ENCODE data around the gene ENDOG.

ENDOG gene

GRCh38 chr9:128802482-128802881 is 15.8 kb upstream of the ENDOG start:
- DNase-seq, result no peak

- DNase-seq, result no peak
These were observed 12.6 kb upstream of the ENDOG start for GRCh38 chr9:128805661-128806060.

DNA sequence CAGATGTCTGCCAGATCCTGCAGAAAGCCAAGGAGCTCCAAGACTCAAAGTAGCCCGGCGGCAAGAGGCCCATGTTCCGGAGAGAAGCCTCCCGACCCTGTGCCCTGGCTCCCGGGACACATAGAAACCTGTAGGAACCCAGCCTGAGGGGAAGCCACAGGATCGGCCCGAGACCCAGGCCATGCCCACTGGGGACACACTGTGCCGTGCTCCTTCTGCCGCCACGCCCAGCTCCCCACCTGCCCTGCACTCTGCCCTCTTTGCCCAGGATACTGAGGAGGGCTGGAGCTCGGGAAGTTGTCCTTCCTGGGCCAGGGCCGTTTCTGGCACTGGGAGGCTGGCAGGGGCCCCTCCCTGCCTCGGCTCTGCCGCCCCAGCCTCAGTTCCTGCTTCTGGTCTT is 10.5 kb upstream of the ENDOG start:
- no peak for DNase-seq

- no peak for DNase-seq
These were observed 9.8 kb upstream of the ENDOG start for GRCh38 chr9:128808543-128808942.

DNA sequence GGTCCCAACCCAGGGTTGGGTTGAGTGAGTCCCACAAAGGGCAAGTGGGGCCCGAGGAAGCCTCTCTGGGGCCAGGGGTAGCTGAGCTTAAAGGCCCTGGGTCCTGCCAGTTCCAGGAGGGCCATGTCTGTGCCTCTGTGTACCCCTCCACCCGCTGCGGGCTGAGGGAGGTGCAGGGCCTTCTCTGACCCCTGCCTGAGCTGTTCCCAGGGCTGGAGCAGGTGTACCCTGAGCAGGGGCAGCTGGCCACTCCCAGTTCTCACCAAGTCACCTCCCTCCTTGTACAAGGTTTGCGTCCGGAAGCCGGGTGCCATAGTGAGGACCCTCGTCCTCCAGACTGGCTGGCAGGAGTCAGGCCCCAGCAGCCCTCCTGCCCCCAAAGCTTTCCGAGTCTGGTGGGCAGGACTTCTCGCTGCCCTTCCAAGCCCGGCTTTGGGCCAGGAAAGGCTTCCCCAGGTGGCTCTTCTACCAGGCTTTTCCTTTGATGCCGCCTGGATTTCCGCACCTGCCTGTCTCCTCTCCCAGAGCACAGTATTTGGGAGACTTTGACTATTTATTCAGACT is 9.2 kb upstream of the ENDOG start:
- DNase-seq, result no peak

DNA sequence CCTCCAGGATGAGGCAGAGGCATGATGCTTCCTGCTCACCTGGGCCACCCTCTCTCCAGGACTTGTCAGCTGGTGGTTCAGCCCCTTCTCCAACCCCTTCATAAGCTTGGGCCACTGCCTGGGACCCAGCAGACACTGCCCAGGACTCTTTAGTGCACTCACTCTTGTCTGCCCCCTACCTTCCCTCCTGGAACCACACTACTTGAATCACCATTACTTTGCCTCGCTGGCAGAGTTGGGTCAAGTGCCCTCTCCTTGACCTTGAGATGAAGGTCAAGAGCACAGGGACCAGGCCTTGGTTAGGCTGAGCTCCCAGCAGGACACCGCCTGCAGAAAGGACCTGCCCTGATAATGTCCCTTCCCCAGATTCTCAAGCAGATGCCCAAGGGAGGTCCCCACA is 8.5 kb upstream of the ENDOG start:
- no peak for DNase-seq

- DNase-seq, result no peak
These were observed 7.4 kb upstream of the ENDOG start for GRCh38 chr9:128810873-128811272.

DNA sequence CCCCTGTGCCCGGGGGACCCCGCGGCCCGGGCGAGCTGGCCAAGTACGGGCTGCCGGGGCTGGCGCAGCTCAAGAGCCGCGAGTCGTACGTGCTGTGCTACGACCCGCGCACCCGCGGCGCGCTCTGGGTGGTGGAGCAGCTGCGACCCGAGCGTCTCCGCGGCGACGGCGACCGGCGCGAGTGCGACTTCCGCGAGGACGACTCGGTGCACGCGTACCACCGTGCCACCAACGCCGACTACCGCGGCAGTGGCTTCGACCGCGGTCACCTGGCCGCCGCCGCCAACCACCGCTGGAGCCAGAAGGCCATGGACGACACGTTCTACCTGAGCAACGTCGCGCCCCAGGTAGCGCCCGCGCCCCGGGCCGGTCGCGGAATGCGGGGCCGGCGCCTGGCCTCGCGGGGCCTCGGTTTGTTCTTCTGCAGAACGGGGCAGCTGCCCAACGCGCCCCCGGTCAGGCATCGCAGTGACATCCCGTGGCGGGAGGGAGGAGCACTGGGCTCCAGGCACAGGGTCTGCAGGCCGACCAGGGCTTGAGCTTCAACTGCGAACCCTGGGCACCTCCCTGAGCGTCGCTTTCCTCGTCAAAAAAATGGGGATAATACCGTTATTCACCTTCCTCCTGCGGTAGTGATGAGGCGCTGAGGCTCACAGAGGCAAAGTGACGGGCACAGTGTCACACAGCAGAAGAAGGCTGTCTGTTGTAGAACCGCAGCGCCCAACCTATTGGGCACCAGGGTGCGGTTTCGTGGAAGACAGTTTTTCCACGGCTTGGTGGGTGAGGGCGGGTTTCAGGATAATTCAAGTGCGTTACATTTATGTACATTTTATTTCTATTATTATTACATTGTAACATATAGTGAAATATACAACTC is 777 bp downstream of the ENDOG start:
- no peak for DNase-seq

- no peak for DNase-seq
These were observed 1.7 kb downstream of the ENDOG start for GRCh38 chr9:128819716-128820664.

- DNase-seq, result no peak
These were observed 2.6 kb downstream of the ENDOG start for GRCh38 chr9:128820665-128821583.

GRCh38 chr9:128821584-128822406 is 3.5 kb downstream of the ENDOG start:
- no peak for DNase-seq

- no peak for DNase-seq
These were observed 4.2 kb downstream of the ENDOG start for GRCh38 chr9:128822407-128823042.

- DNase-seq, result no peak
These were observed 5.1 kb downstream of the ENDOG start for GRCh38 chr9:128823362-128823902.

DNA sequence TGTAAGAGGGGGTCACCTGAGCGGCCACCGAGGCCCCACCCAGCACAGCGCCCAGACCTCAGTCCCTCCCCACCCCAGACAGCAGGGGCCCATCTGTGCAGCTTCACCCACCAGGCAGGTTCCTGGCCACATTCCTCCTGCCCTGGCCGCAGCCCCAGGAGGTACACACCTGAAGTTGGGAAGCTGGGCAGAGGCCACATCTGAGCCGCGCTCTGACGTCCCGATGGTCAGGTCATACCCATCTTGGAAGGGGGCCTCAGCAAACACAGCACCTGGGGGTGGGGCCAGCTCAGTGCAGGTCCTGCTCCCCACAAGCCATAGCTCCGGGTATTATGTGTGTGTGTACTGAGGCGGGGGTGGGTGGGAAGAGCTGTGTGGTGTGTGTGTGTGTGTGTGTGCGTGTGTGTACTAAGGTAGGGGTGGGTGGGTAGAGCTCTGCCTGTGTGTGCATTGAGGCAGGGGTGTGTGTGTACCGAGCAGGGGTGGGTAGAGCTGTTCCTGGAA is 5.7 kb downstream of the ENDOG start:
- no peak for DNase-seq

GRCh38 chr9:128824911-128825310 is 6.6 kb downstream of the ENDOG start:
- DNase-seq, result no peak

GRCh38 chr9:128825923-128826700 is 7.8 kb downstream of the ENDOG start:
- no peak for DNase-seq

- DNase-seq, result no peak
These were observed 10.0 kb downstream of the ENDOG start for GRCh38 chr9:128828267-128828666.

DNA sequence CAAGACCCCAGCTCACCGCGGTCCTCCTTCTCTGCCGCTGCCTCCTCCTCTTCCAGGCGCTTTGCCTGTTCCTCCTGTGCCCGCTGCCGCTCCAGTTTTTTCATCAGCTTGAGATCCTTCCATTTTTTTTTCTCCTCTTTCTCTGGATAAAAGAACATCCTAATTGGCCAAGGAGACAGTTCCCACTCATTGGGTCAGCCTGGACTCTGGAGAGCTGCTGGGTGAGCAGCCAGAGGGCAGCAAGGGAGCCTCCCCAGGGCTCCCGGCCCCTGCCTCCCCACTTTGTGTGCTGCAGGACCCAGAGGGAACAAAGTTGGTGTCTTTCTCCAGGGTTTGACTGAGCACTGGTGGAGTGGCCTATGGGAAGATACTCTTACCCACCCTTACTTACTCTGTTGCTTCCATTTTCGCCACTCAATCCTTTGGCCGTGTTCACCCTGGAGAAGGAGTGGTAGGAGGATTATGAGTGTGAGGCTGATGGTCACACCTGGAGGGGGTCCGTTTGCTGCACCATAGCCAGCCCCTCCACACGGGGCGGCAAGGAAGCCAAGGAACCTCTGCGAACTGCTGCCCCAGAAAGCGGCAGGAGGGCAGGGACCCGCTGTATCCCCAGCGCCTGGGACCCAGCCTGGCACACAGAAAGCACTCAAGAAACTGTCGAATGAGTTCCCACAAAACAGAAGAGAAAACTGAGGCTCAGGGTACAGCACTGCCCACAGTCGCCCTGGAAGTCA is 10.6 kb downstream of the ENDOG start:
- DNase-seq, result no peak
